HG03354 (cell line): ENCODE results near the gene C1D.

Experiments used
- ATAC-seq: cut with Tn5 transposase; IDR thresholded peaks from one replicate; pipeline ENCODE4 v1.9.1; 2021; ENCODE audit warnings: mild to moderate bottlenecking; ENCODE audit not compliant: unreplicated experiment, poor library complexity, severe bottlenecking

Gene C1D

DNA sequence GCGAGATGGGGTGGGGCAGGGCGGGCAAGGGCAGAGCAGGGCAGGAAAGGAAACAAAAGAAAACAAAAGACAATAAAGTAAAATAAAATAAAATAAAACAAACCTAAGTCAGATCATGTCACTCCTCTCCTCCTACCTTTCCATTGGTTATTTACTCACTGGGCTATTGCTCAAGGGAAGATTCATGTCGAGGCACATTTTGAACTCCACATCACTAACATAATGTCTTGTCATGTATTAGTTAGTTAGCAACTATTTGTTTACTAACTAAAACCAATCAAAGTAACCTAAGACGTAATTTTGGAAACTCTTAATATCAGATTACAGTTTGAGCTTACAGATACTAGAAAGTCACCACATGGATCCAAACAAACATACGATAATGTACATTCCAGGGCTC lies 2.2 kb downstream of the C1D start:
- ATAC-seq: no peak

DNA sequence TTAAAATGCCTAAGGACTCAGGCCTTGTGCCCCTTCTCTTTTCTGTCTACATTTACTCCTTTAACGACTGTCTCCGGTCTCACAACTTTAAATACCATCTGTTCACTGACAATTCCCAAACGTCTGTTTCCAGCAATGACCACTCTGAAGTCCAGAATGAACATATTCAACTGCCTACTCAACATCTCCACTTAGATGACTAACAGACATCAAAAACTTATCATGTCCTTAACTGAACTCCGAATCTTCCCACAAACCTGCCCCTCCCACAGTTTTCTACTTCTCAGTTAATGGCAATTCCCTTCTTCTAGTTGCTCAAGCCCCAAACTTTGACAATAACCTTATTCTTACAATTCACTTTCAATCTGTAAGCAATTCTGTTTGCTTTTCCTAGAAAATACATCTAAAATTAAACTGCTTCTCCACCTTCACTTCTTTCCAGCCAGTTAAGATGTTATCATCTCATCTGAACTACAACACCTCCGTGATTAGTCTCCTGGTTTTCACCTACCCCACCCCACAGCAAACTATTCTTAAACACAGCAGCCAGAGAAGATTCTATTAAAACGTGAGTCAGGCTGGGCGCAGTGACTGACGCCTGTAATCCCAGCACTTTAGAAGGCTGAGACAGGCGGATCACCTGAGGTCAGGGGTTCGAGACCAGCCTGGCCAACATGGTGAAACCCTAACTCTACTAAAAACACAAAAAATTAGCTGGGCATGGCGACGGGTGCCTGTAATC lies 2.8 kb downstream of the C1D start:
- ATAC-seq: no peak

DNA sequence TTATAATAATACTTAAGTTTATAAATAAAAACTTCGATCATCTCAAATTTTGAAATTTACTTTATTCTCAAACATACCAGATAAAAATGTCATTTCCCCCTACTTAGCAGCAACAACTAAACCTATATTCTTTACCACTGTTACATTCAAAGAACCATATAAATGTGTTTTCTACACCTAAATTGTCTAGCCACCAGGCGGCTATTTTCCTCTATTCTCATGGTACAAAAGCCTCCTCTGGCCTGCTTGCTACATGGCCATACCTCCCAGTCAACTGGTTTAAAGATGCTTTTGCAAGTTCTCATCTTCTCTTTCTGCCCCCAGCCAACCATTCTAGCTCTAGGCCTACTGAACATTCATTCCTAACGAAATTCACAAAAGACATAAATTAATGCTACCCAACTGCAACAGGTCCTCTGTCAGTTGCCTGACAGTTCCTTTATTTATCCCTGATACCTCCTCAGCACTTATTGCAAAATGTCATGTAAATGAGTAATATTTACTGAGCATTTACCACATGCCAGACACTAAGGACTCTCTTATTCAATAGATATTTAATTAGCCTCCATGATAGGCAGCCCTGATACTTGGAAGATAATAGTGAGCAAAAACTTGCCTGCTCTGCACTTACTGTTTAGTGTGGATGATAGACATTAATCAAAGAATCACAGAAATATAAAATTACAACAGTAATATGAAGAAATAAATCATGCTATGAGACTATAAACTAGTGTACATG lies 5.0 kb downstream of the C1D start:
- no peak for ATAC-seq

DNA sequence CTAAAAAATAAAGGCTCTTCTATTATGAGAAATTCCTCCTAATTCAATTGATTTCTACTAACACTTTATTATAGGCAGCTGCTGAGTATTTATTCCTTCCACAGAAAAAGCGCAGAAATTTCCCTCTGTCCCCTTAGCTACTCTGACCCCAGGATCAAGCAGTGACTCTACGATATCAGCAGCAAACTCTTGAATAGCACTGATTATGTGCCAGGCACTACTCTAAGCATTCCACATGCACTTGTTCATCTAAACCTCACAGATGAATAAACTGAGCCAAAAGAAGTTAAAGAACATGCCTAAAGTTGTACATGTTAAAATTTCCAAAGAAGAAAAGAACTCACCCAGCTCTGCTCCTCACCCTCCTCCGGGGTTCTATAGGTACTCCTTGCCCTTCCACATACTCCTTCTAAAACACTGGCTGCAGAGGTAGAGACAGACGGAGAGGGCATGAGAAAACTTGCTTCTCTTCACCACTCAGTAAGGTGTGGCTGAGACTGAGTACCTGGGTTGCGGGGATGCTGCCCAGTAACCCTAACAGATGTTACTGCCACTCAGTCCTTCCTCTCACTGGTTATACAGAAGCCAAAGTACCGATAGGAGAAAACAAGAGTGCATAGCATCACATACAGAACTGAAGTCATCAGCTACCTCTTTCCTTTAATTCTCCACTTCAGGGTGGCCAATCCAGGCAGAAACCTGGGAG lies 9.9 kb downstream of the C1D start:
- ATAC-seq: no peak

DNA sequence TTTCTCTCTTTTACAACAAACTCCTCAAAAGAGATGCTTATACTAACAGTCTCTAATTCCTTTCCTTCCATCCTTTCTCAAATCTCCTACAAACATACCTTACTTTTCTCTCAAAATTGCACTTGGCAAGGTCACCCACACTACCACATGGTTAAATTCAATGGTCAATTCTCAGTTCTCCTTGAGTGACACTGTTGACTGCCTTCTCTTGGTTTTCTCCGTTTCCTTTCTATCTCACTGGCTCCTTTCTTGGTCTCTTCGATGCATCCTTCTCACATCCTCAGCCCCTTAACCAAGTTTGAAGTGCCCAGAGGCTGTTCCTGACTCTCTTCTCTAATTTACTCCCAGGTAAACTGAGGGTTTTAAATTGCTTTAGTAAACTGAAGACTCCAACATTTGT lies 12.5 kb downstream of the C1D start:
- ATAC-seq: no peak

DNA sequence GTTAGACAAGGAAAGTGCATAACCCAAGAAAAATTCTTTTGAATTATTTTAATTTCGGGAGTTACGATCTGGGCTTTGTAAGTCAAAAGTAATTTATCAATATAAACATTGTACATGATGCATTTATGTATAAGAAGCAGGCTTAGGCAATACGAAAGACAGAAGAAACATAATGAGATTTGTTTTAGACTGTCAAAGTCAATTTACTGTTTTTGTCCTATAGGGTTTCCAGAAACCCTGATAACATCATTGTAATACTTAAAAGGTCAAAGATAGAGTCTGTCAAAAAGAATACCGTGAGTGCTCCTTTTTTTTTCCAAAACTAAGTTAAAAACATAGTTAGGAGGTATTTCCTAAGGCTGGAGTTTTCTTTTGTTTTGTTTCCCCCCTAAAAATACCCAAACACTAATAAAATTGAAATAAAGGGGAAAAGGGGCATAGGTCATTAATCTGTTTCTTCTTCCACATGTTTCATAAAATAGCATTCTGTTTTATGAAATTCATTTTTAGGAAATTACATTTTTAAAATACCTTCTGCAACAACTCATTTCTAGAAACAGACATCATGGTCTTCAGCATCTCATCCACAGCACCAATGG lies 16.1 kb downstream of the C1D start:
- no peak for ATAC-seq

DNA sequence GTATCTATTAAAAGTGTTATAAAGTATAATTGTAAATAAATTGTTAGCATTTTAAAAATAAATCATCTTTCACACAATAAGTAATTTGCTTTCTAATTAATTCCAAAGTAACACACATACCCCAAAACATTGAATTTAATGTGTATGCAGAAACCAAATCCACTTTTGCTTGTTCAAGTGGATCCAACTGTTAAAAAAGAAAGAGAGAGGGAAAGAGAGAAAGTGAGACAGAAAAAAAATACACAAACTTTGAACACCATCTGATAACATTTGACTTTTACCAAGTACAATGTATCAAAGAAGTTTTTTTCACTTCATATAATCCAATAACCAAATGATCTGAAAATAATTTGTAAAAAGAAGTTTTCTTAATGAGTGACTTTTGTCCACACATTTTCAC lies 16.6 kb downstream of the C1D start:
- ATAC-seq: no peak

DNA sequence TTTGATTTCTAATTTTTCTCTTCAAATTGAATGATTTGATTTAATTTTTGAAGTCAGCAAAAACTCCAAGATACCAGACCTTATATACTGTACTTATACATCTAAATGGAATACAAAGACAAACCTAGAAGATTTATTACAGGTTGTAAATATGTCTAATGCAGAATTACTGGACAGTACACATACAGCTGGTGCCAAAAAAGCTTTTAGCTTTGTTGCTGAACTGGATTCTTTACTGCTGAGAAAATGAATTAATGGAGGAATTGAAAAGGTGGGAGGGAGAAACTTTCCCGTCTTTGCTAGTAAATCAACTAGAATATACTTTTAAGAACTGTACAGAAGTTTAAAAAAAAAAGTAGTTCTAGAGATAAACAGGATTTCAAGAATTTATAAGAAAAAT lies 17.5 kb downstream of the C1D start:
- no peak for ATAC-seq

DNA sequence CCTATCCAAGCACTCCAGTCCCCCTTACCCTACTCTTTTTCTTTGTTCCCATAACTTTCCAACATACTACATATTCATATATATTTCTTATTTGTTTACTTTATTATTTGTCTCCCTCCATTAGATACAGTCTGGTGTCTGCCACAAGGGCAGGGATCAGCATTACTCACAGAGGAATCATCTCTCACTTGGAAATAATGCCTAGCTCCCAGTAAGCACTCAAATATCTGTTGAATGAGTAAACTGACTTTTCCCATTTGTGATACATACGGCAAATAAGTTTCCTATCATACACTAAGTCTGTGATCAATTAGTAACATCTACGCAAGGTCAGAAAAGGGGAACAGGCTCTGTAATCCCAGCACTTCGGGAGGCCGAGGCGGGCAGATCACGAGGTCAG lies 18.7 kb downstream of the C1D start:
- ATAC-seq: no peak

DNA sequence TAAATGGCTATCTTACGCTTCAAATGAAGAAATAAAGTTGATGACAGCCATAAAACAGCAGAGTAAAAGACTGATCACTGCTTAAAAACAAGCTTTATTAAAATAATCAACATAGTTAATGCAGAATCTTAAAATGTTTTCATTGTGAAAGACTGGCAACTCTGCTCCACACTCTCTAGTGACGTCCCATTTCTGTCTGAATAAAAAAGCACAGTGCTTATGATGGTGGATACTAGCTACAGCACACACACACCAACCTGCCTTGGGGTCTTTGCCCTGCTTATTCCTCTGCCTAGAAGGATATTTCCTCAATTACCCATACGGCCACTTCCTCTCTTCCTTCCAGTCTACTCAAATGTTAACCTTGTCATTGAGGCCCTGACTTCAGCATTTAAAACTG lies 19.1 kb downstream of the C1D start:
- no peak for ATAC-seq

DNA sequence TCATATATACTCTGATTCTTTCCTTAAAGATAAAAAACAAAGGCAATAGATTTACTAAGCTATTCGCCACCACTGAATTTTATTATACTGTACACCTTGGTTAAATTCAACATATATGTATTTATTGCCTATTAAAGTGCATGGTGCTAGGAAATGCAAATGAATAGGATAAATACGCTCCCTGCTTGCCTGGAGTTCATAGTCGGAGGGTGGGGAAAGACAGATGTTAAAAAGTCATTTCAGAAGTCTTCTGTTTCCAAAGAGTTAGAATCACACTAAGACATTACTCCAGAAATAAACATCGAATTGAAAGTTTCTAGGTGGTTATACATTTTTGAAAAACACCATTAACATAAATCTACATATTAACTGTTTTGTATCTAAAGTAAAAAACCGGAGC lies 19.8 kb downstream of the C1D start:
- no peak for ATAC-seq

DNA sequence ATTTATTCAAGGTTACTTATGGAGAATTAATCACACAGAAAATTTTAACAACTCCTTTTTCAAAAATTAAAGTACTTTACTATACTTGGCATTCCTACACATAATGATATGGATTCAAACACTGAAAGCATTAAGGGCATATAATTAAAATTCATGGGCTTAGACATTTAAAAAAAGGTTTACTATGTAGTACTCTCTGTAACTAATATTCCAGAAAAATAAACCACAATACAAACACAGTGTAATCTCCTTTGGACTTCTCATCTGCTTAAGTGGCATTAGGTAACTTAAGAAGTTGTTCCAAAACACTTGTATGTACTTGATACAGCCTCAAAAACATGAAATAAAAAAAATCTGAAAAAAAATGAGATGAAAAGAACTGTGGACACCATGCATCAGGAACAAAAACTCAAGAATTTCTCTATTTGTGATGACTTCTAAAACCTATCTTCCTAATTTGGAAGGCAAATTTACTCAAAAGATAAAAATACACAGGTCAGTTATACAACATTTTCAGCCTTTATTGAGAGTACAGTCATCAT lies 21.0 kb downstream of the C1D start:
- ATAC-seq: no peak

DNA sequence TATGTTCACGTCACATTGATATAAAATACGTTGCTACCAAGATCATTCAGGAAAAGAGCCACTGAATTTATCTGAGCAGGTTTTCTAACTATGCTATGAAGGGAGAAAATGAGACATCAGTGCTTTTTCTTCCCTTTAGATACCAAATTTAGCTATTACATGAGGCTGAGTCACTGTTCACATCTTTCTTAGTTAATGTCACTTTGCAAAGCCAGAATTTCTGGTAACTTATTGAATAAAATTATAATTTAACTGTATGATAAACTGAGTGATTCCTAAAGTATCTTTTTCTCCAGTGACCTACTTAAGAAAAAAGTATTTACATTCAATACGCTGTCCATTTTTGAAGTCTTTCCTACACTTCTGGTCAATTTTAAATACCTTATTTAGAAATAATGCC lies 22.7 kb downstream of the C1D start:
- no peak for ATAC-seq

DNA sequence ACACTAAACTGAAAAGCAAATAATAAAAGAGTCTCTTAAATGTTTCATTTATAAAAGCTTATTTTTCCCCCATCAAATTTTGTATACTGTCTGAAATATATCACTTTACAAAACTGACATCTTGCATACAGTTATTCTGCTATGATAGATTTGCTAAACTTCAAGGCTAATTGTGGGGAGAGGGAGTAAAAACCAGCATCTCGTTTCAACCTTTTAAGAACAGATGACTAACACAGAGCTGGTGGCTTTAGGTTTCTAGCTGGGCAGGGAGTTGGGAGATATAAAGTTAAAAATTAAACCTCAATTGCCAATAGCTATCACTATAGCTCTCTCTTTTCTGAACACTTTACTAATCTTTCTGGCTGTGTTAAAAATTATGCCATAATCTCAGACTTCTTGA lies 23.5 kb downstream of the C1D start:
- ATAC-seq: no peak

DNA sequence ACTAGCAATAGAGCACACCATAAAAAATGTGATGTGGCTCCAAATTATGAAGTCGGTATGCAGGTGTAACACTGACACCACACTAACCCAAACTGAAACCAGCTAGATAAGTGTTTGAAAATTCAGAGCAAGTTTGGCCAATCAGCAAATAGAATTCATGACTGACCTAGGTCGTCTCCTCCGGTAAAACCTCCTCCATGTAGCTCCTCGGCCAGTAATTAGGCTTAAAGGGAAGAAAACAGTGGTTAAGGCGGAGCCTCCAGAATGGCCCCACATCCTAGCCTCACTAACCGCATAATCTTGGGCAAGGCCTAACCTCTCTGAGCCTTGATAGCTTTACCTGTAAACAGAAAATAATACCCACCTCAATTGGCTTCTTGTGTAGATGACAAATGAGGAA lies 30.1 kb downstream of the C1D start:
- ATAC-seq: no peak

DNA sequence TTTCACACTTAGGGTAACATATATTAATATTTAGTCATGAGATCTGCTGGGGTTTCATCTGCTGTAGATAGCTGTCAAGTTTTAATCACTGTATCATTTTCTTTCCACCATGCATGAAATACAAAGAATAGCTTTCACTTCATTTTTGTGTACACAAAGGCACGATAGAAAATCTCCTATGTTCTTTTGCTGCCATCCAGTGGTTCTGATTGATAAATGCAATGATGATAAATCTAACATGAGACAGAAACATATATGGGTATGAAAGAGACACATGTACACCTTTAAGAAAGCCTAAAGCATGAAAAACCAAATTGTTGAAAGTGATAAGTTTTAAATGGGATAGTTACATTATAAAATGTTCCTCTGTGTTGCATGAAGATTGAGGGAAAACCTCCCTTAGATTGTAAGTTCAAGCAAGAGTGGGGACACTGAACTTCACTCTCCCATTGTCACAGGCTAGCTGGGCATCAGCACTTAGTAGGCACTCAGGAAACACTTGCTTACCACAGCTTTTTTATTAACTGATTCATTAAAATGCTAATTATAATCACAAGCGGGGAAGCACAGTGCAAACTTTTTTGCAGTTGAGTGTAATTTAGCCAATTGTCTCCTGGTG lies 31.2 kb downstream of the C1D start:
- peak; percentile 86 for ATAC-seq

DNA sequence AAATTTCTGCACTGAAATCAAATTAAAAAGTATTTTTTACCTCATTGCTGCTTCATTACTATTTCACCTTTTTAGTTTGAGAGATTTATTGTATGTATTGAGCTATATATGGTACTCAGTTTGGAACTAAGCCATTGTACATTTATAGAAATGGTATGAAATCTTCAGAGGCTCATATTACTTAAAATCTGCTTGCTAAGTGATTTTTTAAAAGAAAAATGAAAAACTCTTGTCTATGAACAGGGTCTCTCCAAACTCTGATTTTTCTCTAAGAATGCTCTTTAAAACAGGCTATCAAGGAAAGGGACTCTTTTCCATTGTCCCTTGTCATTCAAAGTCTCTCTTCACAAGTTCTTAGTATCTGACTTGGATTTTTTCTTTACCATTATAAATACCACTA lies 31.8 kb downstream of the C1D start:
- no peak for ATAC-seq

DNA sequence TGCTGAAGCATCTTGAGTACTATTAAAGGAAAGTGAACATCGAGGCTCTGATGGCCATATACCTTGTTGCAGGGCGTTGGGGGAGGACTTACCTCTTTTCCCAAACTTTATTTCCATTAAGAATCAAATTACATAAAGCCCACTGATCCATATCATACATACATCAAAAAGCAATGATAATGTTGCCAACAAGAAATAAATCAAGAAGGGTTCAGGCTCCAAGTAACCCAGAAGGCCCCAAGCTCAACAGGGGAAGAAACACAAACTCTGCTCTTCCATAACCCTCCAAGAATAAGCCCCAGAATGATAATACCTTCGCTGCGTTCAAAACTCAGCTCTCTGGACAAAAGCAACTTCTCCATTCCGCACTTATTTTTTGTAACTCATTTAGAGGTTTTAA lies 32.3 kb downstream of the C1D start:
- ATAC-seq: no peak

DNA sequence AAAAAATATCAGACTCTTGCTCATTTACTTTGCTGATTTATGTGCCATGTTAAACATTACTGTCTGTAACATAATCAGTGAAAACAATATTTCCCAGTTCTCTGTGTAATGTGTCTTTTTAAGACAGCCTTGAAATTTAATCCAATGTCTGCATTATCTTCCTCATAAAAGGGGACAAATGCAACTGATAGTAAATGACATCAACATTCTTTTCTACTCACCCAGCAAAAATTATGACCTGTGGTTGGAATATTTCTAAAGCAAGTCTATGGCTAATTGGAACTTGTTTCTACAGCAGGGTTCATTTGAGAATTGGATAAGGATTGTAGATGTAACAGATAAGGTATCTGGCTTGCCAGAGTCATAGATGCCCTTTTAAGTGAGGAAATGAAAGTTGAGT lies 34.8 kb downstream of the C1D start:
- ATAC-seq: no peak

DNA sequence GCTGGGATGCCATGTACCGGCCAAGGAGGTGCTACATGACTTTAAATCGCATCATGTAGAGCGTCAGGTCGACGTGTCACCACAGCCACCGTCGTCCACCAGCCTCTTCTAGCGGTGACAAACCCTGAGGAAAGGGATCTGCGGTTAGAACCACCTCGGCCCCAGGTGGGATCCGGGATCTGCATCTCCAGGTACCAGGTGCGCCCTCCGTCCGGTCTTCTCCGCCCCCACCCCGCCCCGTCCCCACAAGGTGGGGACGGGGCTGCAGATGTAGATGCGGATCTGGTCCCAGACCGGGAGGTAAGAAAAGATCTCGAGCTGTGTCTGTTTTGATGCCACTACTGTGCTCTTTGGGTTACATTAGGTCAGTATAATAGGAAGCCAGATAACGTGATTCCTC lies 38.4 kb downstream of the C1D start:
- ATAC-seq: no peak
